H9 (cell line): ENCODE measurements around the gene MICU1. TPM values are rescaled to one million over a fixed set of nuclear protein-coding genes. Genes with fewer than 3 reads are reported as not detected.

Experiments used
- DNase-seq: peaks from one replicate; pipeline ENCODE4 v3.0.0-alpha.2; 2017
- H2AFZ ChIP-seq: one replicate; pipeline ENCODE4 v1.6.1; 2013; ENCODE audit warnings: mild to moderate bottlenecking, low read length, control low read depth, moderate library complexity
- H2AK5ac ChIP-seq: 2 replicates; pipeline ENCODE4 v1.6.1; 2013; ENCODE audit warnings: low read length, control low read depth, mixed read lengths; ENCODE audit not compliant: insufficient read length
- H2BK120ac ChIP-seq: one replicate; pipeline ENCODE4 v1.6.1; 2013; ENCODE audit warnings: low read depth, mild to moderate bottlenecking, low read length, control low read depth, inconsistent platforms; ENCODE audit not compliant: poor library complexity, severe bottlenecking
- H2BK12ac ChIP-seq: 2 replicates; pipeline ENCODE4 v1.6.1; 2013; ENCODE audit warnings: low read length, control low read depth, mixed read lengths, low read depth; ENCODE audit not compliant: insufficient read length
- H2BK15ac ChIP-seq: 2 replicates; pipeline ENCODE4 v1.6.1; 2013; ENCODE audit warnings: low read depth, low read length, control low read depth
- H2BK20ac ChIP-seq: one replicate; pipeline ENCODE4 v1.6.1; 2013; ENCODE audit warnings: low read depth, mild to moderate bottlenecking, low read length, control low read depth, inconsistent platforms; ENCODE audit not compliant: poor library complexity, severe bottlenecking
- H2BK5ac ChIP-seq: 2 replicates; pipeline ENCODE4 v1.6.1; 2013; ENCODE audit warnings: low read length, control low read depth, mixed read lengths; ENCODE audit not compliant: insufficient read length
- H3K14ac ChIP-seq: 2 replicates; pipeline ENCODE4 v1.6.1; 2013; ENCODE audit warnings: low read length, control low read depth; ENCODE audit not compliant: insufficient read depth
- H3K18ac ChIP-seq: 2 replicates; pipeline ENCODE4 v1.6.1; 2013; ENCODE audit warnings: low read depth, mild to moderate bottlenecking, mixed read lengths, low read length, control low read depth; ENCODE audit not compliant: insufficient read length
- H3K23ac ChIP-seq: 2 replicates; pipeline ENCODE4 v1.6.1; 2013; ENCODE audit warnings: low read length, control low read depth, mixed read lengths, low read depth; ENCODE audit not compliant: insufficient read length
- H3K23me2 ChIP-seq: 2 replicates; pipeline ENCODE4 v1.6.1; 2013; ENCODE audit warnings: low read depth, mild to moderate bottlenecking, mixed read lengths, low read length, control low read depth; ENCODE audit not compliant: insufficient read length, poor library complexity, severe bottlenecking
- H3K27ac ChIP-seq: 2 replicates; pipeline ENCODE4 v1.5.1; 2013; ENCODE audit warnings: low read length, control low read depth, mixed read lengths, low read depth; ENCODE audit not compliant: insufficient read length
- H3K27me3 ChIP-seq: 2 replicates; pipeline ENCODE4 v1.6.1; 2013; ENCODE audit warnings: low read length, control low read depth, inconsistent platforms; ENCODE audit not compliant: insufficient read depth
- H3K4ac ChIP-seq: 2 replicates; pipeline ENCODE4 v1.6.1; 2013; ENCODE audit warnings: low read depth, mild to moderate bottlenecking, control low read depth, inconsistent platforms, low read length, moderate library complexity
- H3K4me1 ChIP-seq: 2 replicates; pipeline ENCODE4 v1.6.1; 2013; ENCODE audit warnings: low read length, control low read depth, inconsistent platforms; ENCODE audit not compliant: insufficient read depth
- H3K4me2 ChIP-seq: 2 replicates; pipeline ENCODE4 v1.6.1; 2013; ENCODE audit warnings: low read length, control low read depth, mixed read lengths; ENCODE audit not compliant: insufficient read length, insufficient read depth
- H3K56ac ChIP-seq: 2 replicates; pipeline ENCODE4 v1.6.1; 2013; ENCODE audit warnings: low read depth, mild to moderate bottlenecking, mixed read lengths, low read length, control low read depth; ENCODE audit not compliant: insufficient read length
- H3K79me1 ChIP-seq: 2 replicates; pipeline ENCODE4 v1.6.1; 2013; ENCODE audit warnings: low read depth, mild to moderate bottlenecking, moderate library complexity, low read length, control low read depth, inconsistent platforms; ENCODE audit not compliant: insufficient read depth, poor library complexity, severe bottlenecking
- H3K79me2 ChIP-seq: 2 replicates; pipeline ENCODE4 v1.6.1; 2013; ENCODE audit warnings: low read length, control low read depth, inconsistent platforms; ENCODE audit not compliant: insufficient read depth
- H3K9ac ChIP-seq: 2 replicates; pipeline ENCODE4 v1.6.1; 2013; ENCODE audit warnings: low read length, control low read depth, mixed read lengths; ENCODE audit not compliant: insufficient read length; ENCODE audit errors: extremely low read depth
- H3K9me3 ChIP-seq: one replicate; pipeline ENCODE4 v1.6.1; 2013; ENCODE audit warnings: low read depth, low read length, inconsistent platforms; ENCODE audit not compliant: control insufficient read depth
- H3T11ph ChIP-seq: one replicate; pipeline ENCODE4 v1.6.1; 2013; ENCODE audit warnings: mild to moderate bottlenecking, low read length, control low read depth, inconsistent platforms
- H4K20me1 ChIP-seq: one replicate; pipeline ENCODE4 v1.6.1; 2013; ENCODE audit not compliant: control insufficient read depth, insufficient read length, insufficient read depth
- H4K5ac ChIP-seq: 2 replicates; pipeline ENCODE4 v1.6.1; 2013; ENCODE audit warnings: low read depth, mild to moderate bottlenecking, mixed read lengths, low read length, control low read depth; ENCODE audit not compliant: insufficient read length
- H4K8ac ChIP-seq: replicated peaks from 2 replicates; pipeline ENCODE4 v1.6.1; 2013; ENCODE audit warnings: low read length, control low read depth, mixed read lengths, low read depth; ENCODE audit not compliant: insufficient read length
- H4K91ac ChIP-seq: 2 replicates; pipeline ENCODE4 v1.6.1; 2013; ENCODE audit warnings: low read depth, mild to moderate bottlenecking, moderate library complexity, mixed read lengths, low read length, control low read depth; ENCODE audit not compliant: insufficient read length
- H3K27ac Mint-ChIP-seq, 3 experiments: 2 replicates in 2 of 3; 3 replicates in 1 of 3; pipeline ENCODE4 v1.8.0; 2020 to 2021; ENCODE audit warnings: mixed read lengths in 3 of 3, mild to moderate bottlenecking in 1 of 3, moderate library complexity in 1 of 3
- H3K27me3 Mint-ChIP-seq: 2 replicates; pipeline ENCODE4 v1.8.0; 2021; ENCODE audit warnings: low read depth, mild to moderate bottlenecking, moderate library complexity, mixed read lengths
- H3K36me3 Mint-ChIP-seq, 3 experiments: 2 replicates in 2 of 3; 3 replicates in 1 of 3; pipeline ENCODE4 v1.8.0; 2020 to 2021; ENCODE audit warnings: low read depth in 3 of 3, mixed read lengths in 3 of 3; ENCODE audit not compliant: insufficient read depth in 1 of 3
- H3K4me1 Mint-ChIP-seq, 2 experiments: 2 replicates each; pipeline ENCODE4 v1.8.0; 2020; ENCODE audit warnings: mixed read lengths in 2 of 2
- H3K4me3 Mint-ChIP-seq, 2 experiments: 2 replicates in 1 of 2; 3 replicates in 1 of 2; pipeline ENCODE4 v1.8.0; 2020 to 2021; ENCODE audit warnings: mild to moderate bottlenecking in 2 of 2, mixed read lengths in 2 of 2, moderate library complexity in 1 of 2
- H3K9me3 Mint-ChIP-seq, 2 experiments: 2 replicates in 1 of 2; 3 replicates in 1 of 2; pipeline ENCODE4 v1.8.0; 2020; ENCODE audit warnings: mild to moderate bottlenecking in 2 of 2, mixed read lengths in 2 of 2, moderate library complexity in 1 of 2
- WGBS: extraction: QIAGEN DNeasy Blood & Tissue Kit; methylation state at CpG from one replicate; pipeline ENCODE4 v1.1.7; 2013; ENCODE audit warnings: missing lambda C conversion rate, low lambda C conversion rate, mixed read lengths; ENCODE audit not compliant: insufficient read length; ENCODE audit errors: extremely low coverage; 5-methylcytosine and 5-hydroxymethylcytosine counted together
- total RNA-seq: library from RNA; stranded (reverse); gene quantifications from 2 replicates; pipeline ENCODE4 v1.2.1, GENCODE V29; 2021
- TF ChIP-seq, protein P1 (sequence below): fragments of 200-600 bp; sonication (generic); conservative IDR thresholded peaks from 3 replicates; pipeline ENCODE4 v1.8.0; 2021; ENCODE audit warnings: antibody characterized with exemption, mild to moderate bottlenecking

Gene MICU1
- total RNA-seq, 1 experiment from 2014 or later, result 33.2 TPM

DNA sequence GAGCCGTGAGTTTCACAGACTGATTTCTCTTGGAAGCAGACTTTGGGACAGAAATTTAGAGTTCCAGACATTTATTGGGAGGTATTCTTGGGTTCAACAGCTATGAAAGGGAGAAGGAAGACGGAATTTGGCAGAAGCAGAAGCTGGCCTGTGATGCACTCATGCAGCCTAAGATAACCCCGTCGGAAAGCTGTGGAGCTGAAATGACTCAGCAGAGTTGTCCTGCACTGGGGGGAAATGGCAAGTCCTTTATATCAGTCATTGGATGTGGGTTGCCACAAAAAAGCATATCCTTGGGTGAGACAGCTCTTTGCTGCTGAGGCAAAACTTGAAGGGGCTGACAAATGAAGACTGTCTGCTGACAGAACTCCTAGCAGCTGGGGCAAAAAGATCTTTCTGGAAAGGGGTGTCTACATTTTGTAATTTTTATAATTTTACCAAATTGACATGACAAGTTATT lies 11.5 kb upstream of the MICU1 start:
- no peak overlapping the region for H2BK5ac ChIP-seq
- no peak overlapping the region for H2BK15ac ChIP-seq
- no peak for DNase-seq
- H3K23ac ChIP-seq, result no peak overlapping the region
- H2AK5ac ChIP-seq, result no peak overlapping the region
- H3K4me1 ChIP-seq, result no peaks in the 10 kb centered on the region
- Mint-ChIP-seq H3K27ac (peak overlapping the region in 1 of 3 experiments; percentile 37; a peak in 2 of 7 replicates), H3K36me3 (peaks cover 2 to 13% (median 2%) of the 10 kb centered on the region in 3 experiments; a peak in 5 of 7 replicates), H3K4me1 (peaks cover 6 to 7% of the 10 kb centered on the region in 2 experiments), H3K4me3 (no peak overlapping the region), H3K9me3 (0 out of 5 replicates have a peak, but pooled peaks cover 0 to 2% of the 10 kb centered on the region in 2 experiments), H3K27me3 (0 out of 2 replicates have a peak, but pooled peaks cover 2% of the 10 kb centered on the region)
- no peak overlapping the region for H3K14ac ChIP-seq
- H4K91ac ChIP-seq, result no peak overlapping the region
- no peaks in the 10 kb centered on the region for H3K79me1 ChIP-seq
- no peak overlapping the region for H3K27ac ChIP-seq
- no peak overlapping the region for H3T11ph ChIP-seq
- no CpG with 5 or more reads among the region's 4 CpGs for WGBS
- H3K18ac ChIP-seq, result no peak overlapping the region
- H3K23me2 ChIP-seq, result no peaks in the 10 kb centered on the region
- no peak overlapping the region for H3K4ac ChIP-seq
- H4K8ac ChIP-seq, result no peak overlapping the region
- no peak overlapping the region for H2BK120ac ChIP-seq
- H3K9me3 ChIP-seq, result no peaks in the 10 kb centered on the region
- no peaks in the 10 kb centered on the region for H3K27me3 ChIP-seq
- no peaks in the 10 kb centered on the region for H4K20me1 ChIP-seq
- no peak overlapping the region for H3K9ac ChIP-seq
- H2AFZ ChIP-seq, result no peak overlapping the region
- no peak overlapping the region for H3K4me2 ChIP-seq
- no peaks in the 10 kb centered on the region for H3K79me2 ChIP-seq
- no peak overlapping the region for H2BK20ac ChIP-seq
- H4K5ac ChIP-seq, result no peak overlapping the region
- no peak overlapping the region for H3K56ac ChIP-seq
- TF ChIP-seq, protein P1, sequence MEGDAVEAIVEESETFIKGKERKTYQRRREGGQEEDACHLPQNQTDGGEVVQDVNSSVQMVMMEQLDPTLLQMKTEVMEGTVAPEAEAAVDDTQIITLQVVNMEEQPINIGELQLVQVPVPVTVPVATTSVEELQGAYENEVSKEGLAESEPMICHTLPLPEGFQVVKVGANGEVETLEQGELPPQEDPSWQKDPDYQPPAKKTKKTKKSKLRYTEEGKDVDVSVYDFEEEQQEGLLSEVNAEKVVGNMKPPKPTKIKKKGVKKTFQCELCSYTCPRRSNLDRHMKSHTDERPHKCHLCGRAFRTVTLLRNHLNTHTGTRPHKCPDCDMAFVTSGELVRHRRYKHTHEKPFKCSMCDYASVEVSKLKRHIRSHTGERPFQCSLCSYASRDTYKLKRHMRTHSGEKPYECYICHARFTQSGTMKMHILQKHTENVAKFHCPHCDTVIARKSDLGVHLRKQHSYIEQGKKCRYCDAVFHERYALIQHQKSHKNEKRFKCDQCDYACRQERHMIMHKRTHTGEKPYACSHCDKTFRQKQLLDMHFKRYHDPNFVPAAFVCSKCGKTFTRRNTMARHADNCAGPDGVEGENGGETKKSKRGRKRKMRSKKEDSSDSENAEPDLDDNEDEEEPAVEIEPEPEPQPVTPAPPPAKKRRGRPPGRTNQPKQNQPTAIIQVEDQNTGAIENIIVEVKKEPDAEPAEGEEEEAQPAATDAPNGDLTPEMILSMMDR, result no peak
- H2BK12ac ChIP-seq, result no peak overlapping the region
